Endothelial cell of umbilical vein (primary cell): ENCODE measurements around the gene RABEPK. TPM values are rescaled to one million over a fixed set of nuclear protein-coding genes. Genes with fewer than 3 reads are reported as not detected.

ENCODE experiments used
- BruUV-seq: library from RNA; stranded (reverse); fragments of 400-500 nt; replicated peaks from 2 replicates; lab custom pipeline; 2021; lab: Mats Ljungman, UMichigan
- CTCF ChIA-PET: fragments of 300-600, 350-600 bp; sonication (Branson Sonifier 250); formaldehyde crosslinking; loops from one replicate; lab custom pipeline; 2021; ENCODE audit warnings: antibody characterized with exemption, inconsistent platforms; lab: Charles Lee
- POLR2A ChIA-PET: fragments of 300-600, 350-600 bp; sonication (Branson Sonifier 250); formaldehyde crosslinking; loops from one replicate; lab custom pipeline; 2021; ENCODE audit warnings: antibody characterized with exemption, inconsistent platforms; lab: Charles Lee
- DNase-seq: peaks from one replicate; pipeline ENCODE4 v3.0.0-alpha.2; 2011; ENCODE audit warnings: low read depth, low spot score
- FAIRE-seq: peaks from 2 replicates; lab custom pipeline; 2011; peaks lifted over from hg19 to GRCh38; lab: Jason Lieb, UNC
- H2AFZ ChIP-seq: 2 replicates; pipeline ENCODE4 v1.6.0; 2012; ENCODE audit warnings: low read depth, low read length, control low read depth, inconsistent platforms
- H3K27ac ChIP-seq: 2 replicates; pipeline ENCODE4 v1.5.1; 2011; ENCODE audit warnings: low read depth, mild to moderate bottlenecking, control low read depth, low read length, moderate library complexity; ENCODE audit not compliant: insufficient read depth
- H3K27me3 ChIP-seq, 2 experiments: 2 replicates each; pipeline versions ENCODE4 v1.6.0 to v1.6.1; 2011; ENCODE audit warnings: low read length in 2 of 2, mixed read lengths in 1 of 2; ENCODE audit not compliant: control insufficient read depth in 2 of 2, insufficient read depth in 2 of 2
- H3K36me3 ChIP-seq, 2 experiments: 2 replicates in 1 of 2; 3 replicates in 1 of 2; pipeline ENCODE4 v1.5.1; 2011; ENCODE audit warnings: low read length in 2 of 2, mild to moderate bottlenecking in 1 of 2, moderate library complexity in 1 of 2; ENCODE audit not compliant: control insufficient read depth in 2 of 2, insufficient read depth in 2 of 2; ENCODE audit errors: extremely low read depth in 1 of 2
- H3K4me1 ChIP-seq: 3 replicates; pipeline ENCODE4 v1.5.1; 2011; ENCODE audit warnings: mild to moderate bottlenecking, low read length; ENCODE audit not compliant: control insufficient read depth, insufficient read depth; ENCODE audit errors: extremely low read depth
- H3K4me2 ChIP-seq: 2 replicates; pipeline ENCODE4 v1.6.1; 2011; ENCODE audit warnings: low read length, control low read depth, mixed read lengths; ENCODE audit not compliant: insufficient read depth
- H3K4me3 ChIP-seq, 3 experiments: fragments of 200-600 bp in 1 of 3; sonication (generic), shearing (Covaris generic) in 1 of 3; replicated peaks in 1 of 3; 2 replicates each; pipeline ENCODE4 v1.5.1; 2011 to 2016; ENCODE audit warnings: control low read depth in 3 of 3, low read length in 3 of 3, mild to moderate bottlenecking in 2 of 3, inconsistent platforms in 1 of 3, low read depth in 1 of 3, moderate library complexity in 1 of 3; ENCODE audit not compliant: insufficient read depth in 1 of 3
- H3K79me2 ChIP-seq: 2 replicates; pipeline ENCODE4 v1.6.0; 2012; ENCODE audit warnings: low read length, inconsistent platforms; ENCODE audit not compliant: control insufficient read depth, insufficient read depth
- H3K9ac ChIP-seq: replicated peaks from 2 replicates; pipeline ENCODE3; 2011; ENCODE audit warnings: low read length, control low read depth; ENCODE audit not compliant: insufficient read depth; ENCODE audit errors: extremely low read depth
- H3K9me1 ChIP-seq: replicated peaks from 3 replicates; pipeline ENCODE4 v1.6.0; 2011; ENCODE audit warnings: mild to moderate bottlenecking, low read length; ENCODE audit not compliant: control insufficient read depth, insufficient read depth; ENCODE audit errors: extremely low read depth
- H3K9me3 ChIP-seq: replicated peaks from 2 replicates; pipeline ENCODE4 v1.5.1; 2012; ENCODE audit warnings: low read length, inconsistent platforms; ENCODE audit not compliant: control insufficient read depth, insufficient read depth
- H4K20me1 ChIP-seq: replicated peaks from 2 replicates; pipeline ENCODE3; 2011; ENCODE audit warnings: mild to moderate bottlenecking, low read length; ENCODE audit not compliant: control insufficient read depth, insufficient read depth; ENCODE audit errors: extremely low read depth
- CTCF ChIP-seq, 2 donors: IDR thresholded peaks; 1 replicate in 1 of 2; 2 replicates in 1 of 2; pipeline ENCODE4 v1.5.1; 2011; ENCODE audit warnings: low read length in 2 of 2, mild to moderate bottlenecking in 2 of 2, moderate library complexity in 2 of 2, control low read depth in 1 of 2, inconsistent platforms in 1 of 2, low read depth in 1 of 2; ENCODE audit not compliant: insufficient read depth in 1 of 2; ENCODE audit errors: extremely low read depth in 1 of 2
- EZH2 ChIP-seq: IDR thresholded peaks from 2 replicates; pipeline ENCODE4 v1.6.1; 2012; ENCODE audit warnings: borderline replicate concordance, low read depth, mild to moderate bottlenecking, moderate library complexity, low read length, inconsistent platforms; ENCODE audit not compliant: severe bottlenecking
- FOS ChIP-seq: IDR thresholded peaks from 2 replicates; pipeline ENCODE4 v1.6.1; 2011; ENCODE audit warnings: mild to moderate bottlenecking, low read length, moderate library complexity, borderline replicate concordance; ENCODE audit not compliant: insufficient read depth
- GATA2 ChIP-seq: IDR thresholded peaks from 2 replicates; pipeline ENCODE4 v1.7.0; 2011; ENCODE audit warnings: low read depth, mild to moderate bottlenecking, moderate library complexity, mixed read lengths, low read length; ENCODE audit not compliant: insufficient read length, insufficient read depth
- JUN ChIP-seq: IDR thresholded peaks from 2 replicates; pipeline ENCODE4 v1.6.1; 2011; ENCODE audit warnings: borderline replicate concordance, low read depth; ENCODE audit not compliant: insufficient read length, insufficient read depth
- MYC ChIP-seq: IDR thresholded peaks from one replicate; pipeline ENCODE4 v1.6.1; 2011; ENCODE audit warnings: mild to moderate bottlenecking, low read depth, low read length
- POLR2A ChIP-seq: IDR thresholded peaks from 2 replicates; pipeline ENCODE4 v1.6.1; 2012; ENCODE audit warnings: low read depth, mild to moderate bottlenecking, control low read depth, low read length
- POLR2AphosphoS5 ChIP-seq: IDR thresholded peaks from 2 replicates; pipeline ENCODE4 v1.6.1; 2012; ENCODE audit warnings: low read depth, mild to moderate bottlenecking, control low read depth, low read length, moderate library complexity; ENCODE audit not compliant: insufficient read depth
- dilution Hi-C: fragments of 300-500 bp; cut with MboI; formaldehyde crosslinking; loops from one replicate; pipeline ENCODE4 v1.15.0; 2019; ENCODE audit warnings: low sequenced_read_pairs; ENCODE audit not compliant: extremely low pct_ligation_motif_present
- intact Hi-C: fragments of 100-400 bp; cut with micrococcal nuclease; formaldehyde crosslinking; loops from one replicate; pipeline ENCODE4 v1.10.0; 2022
- polyA plus RNA-seq, 4 experiments: library from polyadenylated mRNA; depleted of rRNA in 3 of 4; stranded (reverse) in 3 of 4; unstranded in 1 of 4; fragments of >200 nt; gene quantifications; 2 replicates each; pipeline versions ENCODE4 v1.2.1 to v1.2.3, GENCODE V29; 2011 to 2012; ENCODE audit warnings: missing spikeins in 1 of 4
- total RNA-seq: library from RNA; stranded (reverse); gene quantifications from 2 replicates; pipeline ENCODE4 v1.2.3, GENCODE V29; 2021
- TF ChIP-seq, protein P1 (sequence below): IDR thresholded peaks from 2 replicates; pipeline ENCODE4 v1.6.1; 2011; ENCODE audit not compliant: insufficient read depth, insufficient read length

Gene RABEPK
- total and polyA plus RNA-seq, 2 donors (not counting 3 experiments of a cell fraction or from before 2014, with no cell fraction given), result 18.2 to 23.0 TPM

GRCh38 chr9:125272697-125273096 lies 72.4 kb downstream of the RABEPK start:
- H2AFZ ChIP-seq, result no peak overlapping the region
- no peak overlapping the region for H3K4me3 ChIP-seq
- H3K79me2 ChIP-seq, result peaks cover 60% of the 10 kb centered on the region
- TF ChIP-seq CTCF (IDR thresholded peaks at IDR 0.05; ENCODE audit: extremely low read depth in 1 of 2, insufficient read depth in 1 of 2, low read depth in 1 of 2, low read length in 2 of 2), result no peak
- no peak for TF ChIP-seq POLR2A
- no peak for TF ChIP-seq MYC
- no peak for TF ChIP-seq POLR2AphosphoS5
- TF ChIP-seq FOS, result no peak
- TF ChIP-seq, protein P1, sequence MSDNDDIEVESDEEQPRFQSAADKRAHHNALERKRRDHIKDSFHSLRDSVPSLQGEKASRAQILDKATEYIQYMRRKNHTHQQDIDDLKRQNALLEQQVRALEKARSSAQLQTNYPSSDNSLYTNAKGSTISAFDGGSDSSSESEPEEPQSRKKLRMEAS, result no peak
- TF ChIP-seq GATA2, result no peak
- no peak for TF ChIP-seq JUN
- no peak for TF ChIP-seq EZH2
- H3K27me3 ChIP-seq, result no peaks in the 10 kb centered on the region
- no peak overlapping the region for H3K9ac ChIP-seq
- no TSS peak for BruUV-seq
- H3K27ac ChIP-seq, result no peak overlapping the region
- FAIRE-seq, result no peak
- no peaks in the 10 kb centered on the region for H3K9me1 ChIP-seq
- dilution Hi-C loops, result no loop called here
- H3K4me2 ChIP-seq, result no peak overlapping the region
- DNase-seq, result no peak
- H3K9me3 ChIP-seq, result no peaks in the 10 kb centered on the region
- no peaks in the 10 kb centered on the region for H3K36me3 ChIP-seq
- intact Hi-C loops, result no loop called here
- no peaks in the 10 kb centered on the region for H3K4me1 ChIP-seq
- ChIA-PET CTCF (interaction anchor here (1.2 to 1.8 kb wide), 2 partner anchors 17 to 89 kb away, joined by 3 to 6 read pairs; no protein-coding TSS in a partner anchor), POLR2A (no interaction called here)
- no peaks in the 10 kb centered on the region for H4K20me1 ChIP-seq
